HG03060 (cell line): ENCODE results near the gene ADISSP.

Source experiments
- ATAC-seq: cut with Tn5 transposase; IDR thresholded peaks from one replicate; pipeline ENCODE4 v1.9.1; 2021; ENCODE audit warnings: low read depth, moderate number of reproducible peaks; ENCODE audit not compliant: unreplicated experiment

The ADISSP gene

GRCh38 chr20:3767427-3768341, at the start of gene ADISSP:
Gene ADISSP (minus strand): TSS chr20:3767753. CDS start chr20:3760100, 7,653 bp downstream.
- ATAC-seq: peak; percentile 69

DNA sequence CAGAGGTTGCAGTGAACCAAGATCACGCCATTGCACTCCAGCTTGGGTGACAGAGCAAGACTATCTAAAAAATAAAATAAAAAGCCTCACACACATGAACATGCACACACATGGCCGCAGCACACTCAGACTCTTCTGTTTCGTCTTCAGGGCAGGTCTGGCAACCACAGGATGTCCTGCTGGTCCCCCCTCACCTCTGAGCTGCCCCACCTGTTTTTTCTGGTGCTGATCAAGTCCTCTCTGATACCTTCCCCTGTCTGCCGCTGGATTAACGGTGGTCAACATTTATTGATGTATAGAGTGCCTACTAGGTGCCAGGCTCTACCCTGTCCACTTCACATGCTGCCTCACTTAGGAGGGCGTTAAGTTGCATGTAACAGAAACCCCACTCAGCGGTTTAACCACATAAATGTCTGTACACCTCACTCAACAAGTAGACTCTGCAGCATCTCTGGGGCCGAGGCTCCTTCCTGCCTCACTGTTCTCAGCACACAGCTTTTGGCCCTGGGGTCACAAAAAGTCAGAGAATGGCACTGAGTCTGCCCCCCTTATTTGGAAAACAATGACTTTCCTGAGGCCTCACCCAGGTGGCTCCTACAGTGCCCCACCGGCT, 48.3 kb upstream of the ADISSP start:
- ATAC-seq: no peak

GRCh38 chr20:3814928-3815495, 47.5 kb upstream of the ADISSP start:
- ATAC-seq: no peak

DNA sequence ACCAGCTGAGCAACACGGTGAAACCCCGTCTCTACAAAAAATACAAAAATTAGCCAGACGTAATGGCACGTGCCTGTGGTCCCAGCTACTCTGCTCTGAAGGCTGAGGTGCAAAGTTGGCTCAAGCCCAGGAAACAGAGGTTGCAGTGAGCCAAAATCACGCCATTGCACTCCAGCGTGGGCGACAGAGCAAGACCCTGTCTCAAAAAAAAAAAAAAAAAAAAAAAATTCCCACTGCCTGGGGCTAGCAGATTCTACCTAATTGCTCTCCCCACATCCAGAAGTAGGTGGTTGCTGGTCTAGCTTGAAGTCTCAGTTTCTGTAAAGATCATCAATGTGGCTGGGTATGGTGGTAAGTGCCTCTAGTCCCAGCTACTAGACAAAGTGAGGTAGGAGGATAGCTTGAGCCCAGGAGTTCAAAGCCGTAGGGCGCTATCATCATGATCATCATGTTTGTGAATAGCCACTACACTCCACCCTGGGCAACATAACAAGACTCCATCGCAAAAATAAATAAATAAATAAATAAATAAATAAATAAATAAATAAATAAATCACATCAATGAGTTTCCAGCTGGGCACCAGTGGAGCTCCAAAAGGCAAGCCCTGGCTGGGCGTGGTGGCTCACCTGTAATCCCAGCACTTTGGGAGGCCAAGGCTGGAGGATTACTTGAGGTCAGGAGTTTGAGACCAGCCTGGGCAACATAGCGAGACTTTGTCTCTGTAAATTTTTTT, 46.5 kb upstream of the ADISSP start:
- no peak for ATAC-seq

- no peak for ATAC-seq
Measured at GRCh38 chr20:3812975-3813847, 45.7 kb upstream of the ADISSP start.

GRCh38 chr20:3812259-3812681, 44.7 kb upstream of the ADISSP start:
- ATAC-seq: no peak

DNA sequence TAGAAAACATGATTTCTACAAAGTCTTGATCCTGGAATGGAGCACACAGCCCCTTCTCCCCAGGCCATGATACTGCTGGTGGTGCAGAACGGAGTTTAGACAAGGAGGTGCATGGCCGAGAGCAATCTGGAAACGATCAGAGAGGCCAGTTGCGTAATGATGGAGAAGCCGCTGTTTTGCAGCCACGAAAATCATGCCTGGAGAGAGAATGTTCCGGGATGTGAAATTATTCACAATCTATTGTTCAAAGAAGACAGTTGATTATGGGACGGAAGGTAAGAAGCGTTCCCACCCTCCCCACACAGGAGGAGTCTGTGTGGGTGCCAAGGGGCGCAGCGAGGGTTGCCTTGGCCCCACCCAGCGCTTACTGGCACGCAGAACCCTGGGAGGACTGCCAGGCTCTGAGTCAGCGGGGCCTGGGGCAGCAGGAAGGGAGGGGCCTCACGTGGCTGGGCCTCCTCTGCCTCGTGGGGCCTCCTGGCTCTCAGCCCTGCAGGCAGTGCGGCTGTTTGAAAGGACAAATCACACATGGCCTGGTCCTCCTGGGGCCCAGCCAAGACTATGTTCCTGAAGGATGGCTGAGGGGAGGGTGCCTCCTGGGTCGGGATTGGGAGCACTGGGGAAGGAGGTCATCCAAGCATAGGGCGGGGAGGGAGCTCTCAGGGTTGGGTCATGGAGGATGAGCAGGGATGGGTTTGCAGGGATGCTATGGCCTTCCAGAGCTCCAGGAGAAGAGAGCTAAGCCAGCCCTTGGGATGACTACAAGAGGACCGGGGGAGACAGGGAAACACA, 44.1 kb upstream of the ADISSP start:
- ATAC-seq: no peak

GRCh38 chr20:3808544-3808943, 41.0 kb upstream of the ADISSP start:
- ATAC-seq: no peak

GRCh38 chr20:3804781-3805180, 37.2 kb upstream of the ADISSP start:
- ATAC-seq: no peak

- ATAC-seq: no peak
Measured at GRCh38 chr20:3804254-3804751, 36.8 kb upstream of the ADISSP start.

GRCh38 chr20:3803854-3804253, 36.3 kb upstream of the ADISSP start:
- no peak for ATAC-seq

- no peak for ATAC-seq
Measured at GRCh38 chr20:3803289-3803688, 35.7 kb upstream of the ADISSP start.

- ATAC-seq: no peak
Measured at GRCh38 chr20:3802524-3803239, 35.1 kb upstream of the ADISSP start.

DNA sequence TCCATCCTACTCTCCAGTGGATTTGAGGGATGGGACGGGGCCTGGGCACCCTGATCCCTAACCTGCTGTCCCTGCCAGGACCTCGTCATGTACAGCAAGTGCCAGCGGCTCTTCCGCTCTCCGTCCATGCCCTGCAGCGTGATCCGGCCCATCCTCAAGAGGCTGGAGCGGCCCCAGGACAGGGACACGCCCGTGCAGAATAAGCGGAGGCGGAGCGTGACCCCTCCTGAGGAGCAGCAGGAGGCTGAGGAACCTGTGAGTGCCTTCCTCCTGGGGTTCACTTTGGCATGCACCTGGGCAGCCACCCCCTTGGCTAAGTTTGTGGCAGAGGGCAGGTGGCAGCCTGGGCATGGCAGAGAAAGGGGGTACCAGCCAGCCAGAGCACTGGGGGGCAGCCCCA, 34.3 kb upstream of the ADISSP start:
- ATAC-seq: no peak

DNA sequence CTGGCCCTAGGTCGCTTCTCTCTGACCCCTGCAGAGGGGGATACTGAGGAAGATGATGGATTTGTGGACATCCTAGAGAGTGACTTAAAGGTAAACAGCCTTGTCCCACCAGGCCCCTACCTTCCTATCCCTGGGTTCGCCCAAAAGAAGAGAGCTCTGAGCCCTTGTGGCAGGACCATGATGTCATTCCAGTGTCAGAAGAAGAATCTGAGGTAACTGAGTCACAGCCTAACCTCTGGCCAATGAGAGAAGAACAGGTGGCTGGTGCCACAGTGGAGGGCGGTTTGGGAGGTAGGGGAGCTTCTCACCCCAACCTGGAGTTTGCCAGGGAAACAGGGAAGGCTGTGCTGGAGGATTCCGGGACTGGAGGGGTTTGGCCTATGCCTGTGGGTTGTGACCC, 33.7 kb upstream of the ADISSP start:
- no peak for ATAC-seq

DNA sequence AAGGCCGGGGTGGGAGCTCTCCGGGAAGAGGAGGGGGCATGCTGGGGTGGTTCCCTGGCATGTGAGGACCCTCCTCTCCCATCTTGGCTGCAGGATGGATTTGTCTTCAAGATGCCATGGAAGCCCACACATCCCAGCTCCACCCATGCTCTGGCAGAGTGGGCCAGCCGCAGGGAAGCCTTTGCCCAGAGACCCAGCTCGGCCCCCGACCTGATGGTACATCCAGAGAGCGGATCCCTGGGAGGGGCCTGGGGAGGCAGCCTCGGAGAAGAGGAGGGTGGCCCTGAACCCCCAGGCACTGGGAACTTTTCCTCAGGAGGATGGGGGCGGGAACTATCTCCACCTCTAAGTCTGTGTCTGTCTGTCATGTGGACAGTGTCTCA, 33.3 kb upstream of the ADISSP start:
- ATAC-seq: no peak

GRCh38 chr20:3800256-3800877, 32.8 kb upstream of the ADISSP start:
- ATAC-seq: no peak

DNA sequence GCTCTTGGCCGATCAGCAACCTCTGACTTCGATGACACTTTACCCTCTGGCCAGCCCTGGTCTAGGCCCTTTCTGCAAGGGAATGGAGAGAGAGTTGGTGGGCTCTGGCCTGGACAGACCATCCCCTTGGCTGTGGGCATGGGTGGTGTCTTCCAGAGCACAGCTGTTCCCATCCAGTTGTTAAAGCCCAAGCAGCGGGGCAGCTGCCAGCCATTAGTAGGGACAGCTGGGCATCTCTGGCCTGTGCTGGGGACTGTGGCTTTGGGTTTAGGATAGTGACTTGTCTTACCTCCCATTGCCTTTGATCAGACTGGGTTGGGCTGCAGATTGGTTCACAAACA, 31.3 kb upstream of the ADISSP start:
- no peak for ATAC-seq
